H54 (cell line): ENCODE measurements around the gene PVALEF.

Experiments used
- DNase-seq: peaks from one replicate; pipeline ENCODE4 v3.0.0; 2011; ENCODE audit warnings: low spot score, mixed read lengths; ENCODE audit not compliant: insufficient read length
- FAIRE-seq: peaks from 3 replicates; lab custom pipeline; 2011; peaks lifted over from hg19 to GRCh38; lab: Jason Lieb, UNC
- POLR2A ChIP-seq: IDR thresholded peaks from 2 replicates; pipeline ENCODE4 v1.6.1; 2011; ENCODE audit warnings: low read depth, mild to moderate bottlenecking, low read length

The PVALEF gene

GRCh38 chr17:81123052-81124048 lies 42.0 kb upstream of the PVALEF start:
- FAIRE-seq (no peak), DNase-seq (no peak)
- no peak for TF ChIP-seq POLR2A

GRCh38 chr17:81124377-81124776 lies 40.9 kb upstream of the PVALEF start:
- DNase-seq (no peak), FAIRE-seq (no peak)
- TF ChIP-seq POLR2A = no peak

- FAIRE-seq = no peak
- peak; percentile 85 for DNase-seq
- no peak for TF ChIP-seq POLR2A
Measured at GRCh38 chr17:81125573-81126081, 39.7 kb upstream of the PVALEF start.

GRCh38 chr17:81126281-81127132 lies 38.8 kb upstream of the PVALEF start:
- no peak for TF ChIP-seq POLR2A
- DNase-seq (no peak), FAIRE-seq (no peak)

- no peak for TF ChIP-seq POLR2A
- FAIRE-seq = no peak
- DNase-seq = no peak
Measured at GRCh38 chr17:81127133-81127455, 38.2 kb upstream of the PVALEF start.

- TF ChIP-seq POLR2A = no peak
- FAIRE-seq (no peak), DNase-seq (no peak)
Measured at GRCh38 chr17:81127526-81128177, 37.7 kb upstream of the PVALEF start.

- TF ChIP-seq POLR2A = no peak
- FAIRE-seq (no peak), DNase-seq (no peak)
Measured at GRCh38 chr17:81128338-81128737, 37.0 kb upstream of the PVALEF start.

- no peak for DNase-seq
- no peak for FAIRE-seq
- TF ChIP-seq POLR2A = no peak
Measured at GRCh38 chr17:81128774-81129173, 36.5 kb upstream of the PVALEF start.

GRCh38 chr17:81129289-81129688 lies 36.0 kb upstream of the PVALEF start:
- DNase-seq (no peak), FAIRE-seq (no peak)
- TF ChIP-seq POLR2A = no peak

- no peak for DNase-seq
- no peak for FAIRE-seq
- TF ChIP-seq POLR2A = no peak
Measured at GRCh38 chr17:81129711-81130367, 35.5 kb upstream of the PVALEF start.

GRCh38 chr17:81130385-81131361 lies 34.6 kb upstream of the PVALEF start:
- FAIRE-seq (no peak), DNase-seq (no peak)
- TF ChIP-seq POLR2A = no peak

GRCh38 chr17:81131486-81132196 lies 33.7 kb upstream of the PVALEF start:
- FAIRE-seq (no peak), DNase-seq (no peak)
- no peak for TF ChIP-seq POLR2A
